GM12878 (cell line): Measurements from ENCODE around the gene MCEMP1. TPM values are rescaled to one million over a fixed set of nuclear protein-coding genes. Genes with fewer than 3 reads are reported as not detected.

Source experiments
- ATAC-seq: fragments of 200-7000 bp; cut with Tn5 transposase; 3 replicates; pipeline ENCODE4 v1.9.1; 2020; ENCODE audit warnings: mild to moderate bottlenecking, moderate library complexity
- BruUV-seq: library from RNA; stranded (reverse); fragments of 400-500 nt; replicated peaks from 2 replicates; lab custom pipeline; 2021; lab: Mats Ljungman, UMichigan
- CTCF ChIA-PET: fragments of 300-600 bp; sonication (Branson Sonifier 250); formaldehyde crosslinking; extraction: SDS; loops from one replicate; lab custom pipeline; 2021; ENCODE audit warnings: inconsistent platforms; lab: Yijun Ruan, JAX
- POLR2A ChIA-PET: fragments of 350-600 bp; formaldehyde crosslinking; extraction: SDS; loops from one replicate; lab custom pipeline; 2021; ENCODE audit warnings: inconsistent platforms; lab: Charles Lee
- RAD21 ChIA-PET: fragments of 300-600 bp; sonication (Branson Sonifier 250); formaldehyde crosslinking; loops from one replicate; lab custom pipeline; 2023; ENCODE audit warnings: antibody characterized with exemption; ENCODE audit not compliant: unreplicated experiment; lab: Charles Lee
- SMC1A ChIA-PET: fragments of 300-600 bp; sonication (Branson Sonifier 250); formaldehyde crosslinking; loops from one replicate; lab custom pipeline; 2023; ENCODE audit not compliant: unreplicated experiment, uncharacterized antibody; lab: Charles Lee
- DNase-seq: peaks from one replicate; pipeline ENCODE4 v3.0.0-alpha.2; 2011; ENCODE audit warnings: low read depth, low spot score
- FAIRE-seq: peaks from 3 replicates; lab custom pipeline; 2011; peaks lifted over from hg19 to GRCh38; lab: Jason Lieb, UNC
- H2AFZ ChIP-seq: 2 replicates; pipeline ENCODE4 v1.6.0; 2011; ENCODE audit warnings: low read depth, low read length, control low read depth; ENCODE audit not compliant: control insufficient read depth
- H3K27ac ChIP-seq: 2 replicates; pipeline ENCODE4 v1.5.1; 2011; ENCODE audit warnings: control low read depth; ENCODE audit not compliant: control insufficient read depth, insufficient read depth
- H3K27me3 ChIP-seq, 2 experiments: replicated peaks in 1 of 2; 2 replicates each; pipeline versions ENCODE4 v1.6.0 to v1.6.1; 2011; ENCODE audit warnings: low read length in 1 of 2; ENCODE audit not compliant: control insufficient read depth in 2 of 2, insufficient read depth in 2 of 2
- H3K36me3 ChIP-seq, 2 experiments: 2 replicates each; pipeline ENCODE4 v1.5.1; 2011; ENCODE audit warnings: low read length in 1 of 2; ENCODE audit not compliant: control insufficient read depth in 2 of 2, insufficient read depth in 2 of 2
- H3K4me1 ChIP-seq: 2 replicates; pipeline ENCODE4 v1.6.1; 2011; ENCODE audit warnings: mild to moderate bottlenecking, low read length, moderate library complexity, mixed read lengths; ENCODE audit not compliant: control insufficient read depth, insufficient read depth
- H3K4me2 ChIP-seq: 2 replicates; pipeline ENCODE4 v1.6.0; 2011; ENCODE audit warnings: control low read depth; ENCODE audit not compliant: control insufficient read depth, insufficient read depth
- H3K4me3 ChIP-seq: fragments of 200-600 bp; sonication (generic); 2 replicates; pipeline ENCODE4 v1.5.1; 2016
- H3K79me2 ChIP-seq: 2 replicates; pipeline ENCODE4 v1.6.0; 2011; ENCODE audit warnings: low read length; ENCODE audit not compliant: control insufficient read depth, insufficient read depth
- H3K9ac ChIP-seq: 2 replicates; pipeline ENCODE4 v1.8.0; 2011; ENCODE audit warnings: low read length, control low read depth, mixed read lengths; ENCODE audit not compliant: control insufficient read depth, insufficient read depth
- H3K9me3 ChIP-seq: replicated peaks from 3 replicates; pipeline ENCODE4 v1.5.1; 2011; ENCODE audit warnings: mild to moderate bottlenecking, low read length; ENCODE audit not compliant: control insufficient read depth, insufficient read depth
- H4K20me1 ChIP-seq: 2 replicates; pipeline ENCODE4 v1.6.0; 2011; ENCODE audit not compliant: control insufficient read depth, insufficient read depth
- CBX5 ChIP-seq: sonication (generic); IDR thresholded peaks from 2 replicates; pipeline ENCODE4 v1.6.1; 2016; ENCODE audit warnings: low read depth, moderate library complexity, mild to moderate bottlenecking, inconsistent platforms
- CTCF ChIP-seq, 3 experiments: IDR thresholded peaks in 2 of 3; conservative IDR thresholded peaks in 1 of 3; 2 replicates each; pipeline ENCODE4 v1.5.1; 2011; ENCODE audit warnings: low read depth in 3 of 3, low read length in 3 of 3, mild to moderate bottlenecking in 3 of 3, control low read depth in 2 of 3, moderate library complexity in 2 of 3, inconsistent platforms in 1 of 3, mixed read lengths in 1 of 3; ENCODE audit not compliant: control insufficient read depth in 2 of 3, insufficient read depth in 1 of 3; ENCODE audit errors: extremely low read depth in 1 of 3
- DPF2 ChIP-seq: fragments of 450-650 bp; IDR thresholded peaks from 2 replicates; pipeline ENCODE4 v1.6.1; 2017; ENCODE audit warnings: mild to moderate bottlenecking
- GATAD2B ChIP-seq: fragments of 450-650 bp; conservative IDR thresholded peaks from 2 replicates; pipeline ENCODE4 v1.6.1; 2017; ENCODE audit warnings: low read depth, mild to moderate bottlenecking, moderate library complexity
- RUNX3 ChIP-seq: IDR thresholded peaks from 2 replicates; pipeline ENCODE4 v1.6.1; 2012; ENCODE audit warnings: low read length, inconsistent platforms
- WGBS: methylation state at CpG from one replicate; pipeline ENCODE4 v1.1.6; 2016; ENCODE audit warnings: low lambda C conversion rate; ENCODE audit not compliant: insufficient replicate concordance, insufficient coverage; ENCODE audit errors: missing lambda C conversion rate; 5-methylcytosine and 5-hydroxymethylcytosine counted together
- in situ Hi-C: fragments of 300-500 bp; cut with MboI; formaldehyde crosslinking; loops from 9 replicates; pipeline ENCODE4 v1.14.3; 2018; ENCODE audit warnings: mixed read lengths
- intact Hi-C: fragments of 100-400 bp; cut with micrococcal nuclease; formaldehyde crosslinking; loops from one replicate; pipeline ENCODE4 v1.14.2; 2022; ENCODE audit not compliant: unreplicated experiment
- polyA plus RNA-seq, 11 experiments: library from polyadenylated mRNA; depleted of rRNA in 4 of 11; unstranded in 6 of 11; stranded (reverse) in 5 of 11; fragments of >200 nt; fragmentation: Nextera tagmentation in 4 of 11; fragmentation: Illumina TruSeq in 1 of 11; extraction: Ambion mirVana in 4 of 11; extraction: Trizol in 1 of 11; gene quantifications; 1 replicate in 1 of 11; 2 replicates in 10 of 11; pipeline versions ENCODE4 v1.2.1 to v1.2.3, GENCODE V29; 2011 to 2016; ENCODE audit warnings: inconsistent platforms in 2 of 11, missing spikeins in 2 of 11, low read depth in 1 of 11
- total RNA-seq, 4 experiments: library from RNA; depleted of rRNA in 3 of 4; stranded (reverse); fragments of >200 nt in 3 of 4; fragmentation: Illumina TruSeq in 1 of 4; extraction: Trizol in 1 of 4; gene quantifications; 2 replicates each; pipeline versions ENCODE4 v1.2.1 to v1.2.3, GENCODE V29; 2013 to 2021

MCEMP1 gene
- total and polyA plus RNA-seq, 10 of the 15 experiments (the other 5 are each of a cell fraction or from before 2014, with no cell fraction given) = 0.08 to 0.55 (median 0.26) TPM; not detected in 1

- ChIA-PET SMC1A (interaction anchor here (2.7 to 2.9 kb wide), 2 partner anchors 108 to 124 kb away, joined by 11 to 12 read pairs; no protein-coding TSS in a partner anchor), POLR2A (no interaction called here)
- no peaks in the 10 kb centered on the region; the same call in 2 of the 3 replicates for H3K9me3 ChIP-seq
- BruUV-seq = no TSS peak
- H2AFZ ChIP-seq = peak overlapping the region; percentile 33
- peak overlapping the region; percentile 76 for H3K4me2 ChIP-seq
- intact Hi-C loops (loop anchor here (10.0 kb wide), 1 partner anchor 292 kb away; no protein-coding TSS in a partner anchor), in situ Hi-C loops (no loop called here)
- no peaks in the 10 kb centered on the region for H3K36me3 ChIP-seq
- H3K27me3 ChIP-seq = peaks cover 0 to 2% of the 10 kb centered on the region in 2 experiments; a peak in 3 of 4 replicates
- H3K79me2 ChIP-seq = peaks cover 8% of the 10 kb centered on the region
- no peak for FAIRE-seq
- 0% methylated on average over 7 of the region's 7 CpGs for WGBS
- 0 out of 2 replicates have a peak, but pooled peaks have one; percentile 4 for TF ChIP-seq RUNX3
- TF ChIP-seq CBX5 = no peak
- no peak for TF ChIP-seq GATAD2B
- TF ChIP-seq, all 136 proteins: peak for 1
- no peak for DNase-seq
- no peaks in the 10 kb centered on the region for H4K20me1 ChIP-seq
- peaks cover 35% of the 10 kb centered on the region for H3K4me1 ChIP-seq
- H3K4me3 ChIP-seq = peak overlapping the region; percentile 24; the same call in 1 of the 2 replicates
- H3K9ac ChIP-seq = no peak overlapping the region
- RAD21 ChIA-PET = interaction anchor here (0.7 to 1.1 kb wide), 2 partner anchors 123 to 124 kb away, joined by 3 to 6 read pairs; no protein-coding TSS in a partner anchor
- no peak for ATAC-seq
- CTCF ChIA-PET = interaction anchor here (1.5 to 3.6 kb wide), 5 partner anchors 24 to 125 kb away, joined by 5 to 20 read pairs (median 5); no protein-coding TSS in a partner anchor
- no peak overlapping the region for H3K27ac ChIP-seq
Observed at GRCh38 chr19:7676376-7676775, 514 bp upstream of the MCEMP1 start.

- Histone ChIP-seq H3K9me3 (no peaks in the 10 kb centered on the region; the same call in 2 of the 3 replicates), H3K4me2 (no peak overlapping the region), H3K4me1 (peaks cover 44% of the 10 kb centered on the region), H2AFZ (no peak overlapping the region), H3K79me2 (peaks cover 21% of the 10 kb centered on the region), H3K27ac (no peak overlapping the region), H3K4me3 (no peak overlapping the region), H4K20me1 (no peaks in the 10 kb centered on the region), H3K27me3 (peaks cover 0 to under 1% of the 10 kb centered on the region in 2 experiments; a peak in 3 of 4 replicates), H3K9ac (no peak overlapping the region), H3K36me3 (peaks cover 0 to 3% of the 10 kb centered on the region in 2 experiments; a peak in 2 of 4 replicates)
- no TSS peak for BruUV-seq
- intact Hi-C loops = loop anchor here (10.0 kb wide), 1 partner anchor 293 kb away; no protein-coding TSS in a partner anchor
- ATAC-seq (no peak), FAIRE-seq (no peak), DNase-seq (no peak)
- 0 out of 6 replicates have a peak, but pooled peaks of 1 of the 3 experiments have one; percentile 8 for TF ChIP-seq CTCF (IDR thresholded peaks at IDR 0.05 in 2 of 3, conservative IDR thresholded peaks at IDR 0.05 in 1 of 3; ENCODE audit: control insufficient read depth in 2 of 3, extremely low read depth in 1 of 3, insufficient read depth in 1 of 3, low read depth in 3 of 3, low read length in 3 of 3)
- no peak for TF ChIP-seq DPF2
- 14% methylated on average over 12 of the region's 12 CpGs for WGBS
- ChIA-PET CTCF (interaction anchor here (0.5 to 3.6 kb wide), 6 partner anchors 109 to 128 kb away, joined by 3 to 20 read pairs (median 6); no protein-coding TSS in a partner anchor), RAD21 (interaction anchor here (0.9 kb wide), 1 partner anchor 73 kb away, joined by 3 read pairs; no protein-coding TSS in a partner anchor), SMC1A (interaction anchor here (0.6 to 2.9 kb wide), 4 partner anchors 20 to 123 kb away, joined by 3 to 12 read pairs (median 7); no protein-coding TSS in a partner anchor), POLR2A (no interaction called here)
- in situ Hi-C loops = no loop called here
Observed at GRCh38 chr19:7677669-7678311, 900 bp downstream of the MCEMP1 start.
